ENCODE data around the gene CLIP1.
"Not testable (repeated sequence)": the region's sequence is repeated elsewhere in the genome, so short reads cannot be mapped to it uniquely, and the experiment has no call there.

GRCh38 chr12:122419094-122419493, 3.4 kb downstream of the CLIP1 start:
- TF ChIP-seq CTCF (IDR thresholded peaks at IDR 0.05; ENCODE audit: low read depth, low read length); POLR2A (IDR thresholded peaks at IDR 0.05; ENCODE audit: extremely low read depth, insufficient read length); MYC (IDR thresholded peaks at IDR 0.05; ENCODE audit: low read depth, low read length): not testable (repeated sequence)
- TF ChIP-seq, protein P1, sequence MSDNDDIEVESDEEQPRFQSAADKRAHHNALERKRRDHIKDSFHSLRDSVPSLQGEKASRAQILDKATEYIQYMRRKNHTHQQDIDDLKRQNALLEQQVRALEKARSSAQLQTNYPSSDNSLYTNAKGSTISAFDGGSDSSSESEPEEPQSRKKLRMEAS (IDR thresholded peaks at IDR 0.05; ENCODE audit: low read depth, low read length): not testable (repeated sequence)
